H9 (cell line): ENCODE measurements around the gene TRMT1. TPM values are rescaled to one million over a fixed set of nuclear protein-coding genes. Genes with fewer than 3 reads are reported as not detected.

Experiments
- DNase-seq: peaks from one replicate; pipeline ENCODE4 v3.0.0-alpha.2; 2017
- H2AFZ ChIP-seq: one replicate; pipeline ENCODE4 v1.6.1; 2013; ENCODE audit warnings: mild to moderate bottlenecking, low read length, control low read depth, moderate library complexity
- H2AK5ac ChIP-seq: 2 replicates; pipeline ENCODE4 v1.6.1; 2013; ENCODE audit warnings: low read length, control low read depth, mixed read lengths; ENCODE audit not compliant: insufficient read length
- H2BK120ac ChIP-seq: one replicate; pipeline ENCODE4 v1.6.1; 2013; ENCODE audit warnings: low read depth, mild to moderate bottlenecking, low read length, control low read depth, inconsistent platforms; ENCODE audit not compliant: poor library complexity, severe bottlenecking
- H2BK12ac ChIP-seq: 2 replicates; pipeline ENCODE4 v1.6.1; 2013; ENCODE audit warnings: low read length, control low read depth, mixed read lengths, low read depth; ENCODE audit not compliant: insufficient read length
- H2BK15ac ChIP-seq: 2 replicates; pipeline ENCODE4 v1.6.1; 2013; ENCODE audit warnings: low read depth, low read length, control low read depth
- H2BK20ac ChIP-seq: one replicate; pipeline ENCODE4 v1.6.1; 2013; ENCODE audit warnings: low read depth, mild to moderate bottlenecking, low read length, control low read depth, inconsistent platforms; ENCODE audit not compliant: poor library complexity, severe bottlenecking
- H2BK5ac ChIP-seq: 2 replicates; pipeline ENCODE4 v1.6.1; 2013; ENCODE audit warnings: low read length, control low read depth, mixed read lengths; ENCODE audit not compliant: insufficient read length
- H3K14ac ChIP-seq: 2 replicates; pipeline ENCODE4 v1.6.1; 2013; ENCODE audit warnings: low read length, control low read depth; ENCODE audit not compliant: insufficient read depth
- H3K18ac ChIP-seq: 2 replicates; pipeline ENCODE4 v1.6.1; 2013; ENCODE audit warnings: low read depth, mild to moderate bottlenecking, mixed read lengths, low read length, control low read depth; ENCODE audit not compliant: insufficient read length
- H3K23ac ChIP-seq: 2 replicates; pipeline ENCODE4 v1.6.1; 2013; ENCODE audit warnings: low read length, control low read depth, mixed read lengths, low read depth; ENCODE audit not compliant: insufficient read length
- H3K23me2 ChIP-seq: 2 replicates; pipeline ENCODE4 v1.6.1; 2013; ENCODE audit warnings: low read depth, mild to moderate bottlenecking, mixed read lengths, low read length, control low read depth; ENCODE audit not compliant: insufficient read length, poor library complexity, severe bottlenecking
- H3K27ac ChIP-seq: 2 replicates; pipeline ENCODE4 v1.5.1; 2013; ENCODE audit warnings: low read length, control low read depth, mixed read lengths, low read depth; ENCODE audit not compliant: insufficient read length
- H3K27me3 ChIP-seq: 2 replicates; pipeline ENCODE4 v1.6.1; 2013; ENCODE audit warnings: low read length, control low read depth, inconsistent platforms; ENCODE audit not compliant: insufficient read depth
- H3K4ac ChIP-seq: 2 replicates; pipeline ENCODE4 v1.6.1; 2013; ENCODE audit warnings: low read depth, mild to moderate bottlenecking, control low read depth, inconsistent platforms, low read length, moderate library complexity
- H3K4me1 ChIP-seq: 2 replicates; pipeline ENCODE4 v1.6.1; 2013; ENCODE audit warnings: low read length, control low read depth, inconsistent platforms; ENCODE audit not compliant: insufficient read depth
- H3K4me2 ChIP-seq: 2 replicates; pipeline ENCODE4 v1.6.1; 2013; ENCODE audit warnings: low read length, control low read depth, mixed read lengths; ENCODE audit not compliant: insufficient read length, insufficient read depth
- H3K56ac ChIP-seq: 2 replicates; pipeline ENCODE4 v1.6.1; 2013; ENCODE audit warnings: low read depth, mild to moderate bottlenecking, mixed read lengths, low read length, control low read depth; ENCODE audit not compliant: insufficient read length
- H3K79me1 ChIP-seq: 2 replicates; pipeline ENCODE4 v1.6.1; 2013; ENCODE audit warnings: low read depth, mild to moderate bottlenecking, moderate library complexity, low read length, control low read depth, inconsistent platforms; ENCODE audit not compliant: insufficient read depth, poor library complexity, severe bottlenecking
- H3K79me2 ChIP-seq: 2 replicates; pipeline ENCODE4 v1.6.1; 2013; ENCODE audit warnings: low read length, control low read depth, inconsistent platforms; ENCODE audit not compliant: insufficient read depth
- H3K9ac ChIP-seq: 2 replicates; pipeline ENCODE4 v1.6.1; 2013; ENCODE audit warnings: low read length, control low read depth, mixed read lengths; ENCODE audit not compliant: insufficient read length; ENCODE audit errors: extremely low read depth
- H3K9me3 ChIP-seq: one replicate; pipeline ENCODE4 v1.6.1; 2013; ENCODE audit warnings: low read depth, low read length, inconsistent platforms; ENCODE audit not compliant: control insufficient read depth
- H3T11ph ChIP-seq: one replicate; pipeline ENCODE4 v1.6.1; 2013; ENCODE audit warnings: mild to moderate bottlenecking, low read length, control low read depth, inconsistent platforms
- H4K20me1 ChIP-seq: one replicate; pipeline ENCODE4 v1.6.1; 2013; ENCODE audit not compliant: control insufficient read depth, insufficient read length, insufficient read depth
- H4K5ac ChIP-seq: 2 replicates; pipeline ENCODE4 v1.6.1; 2013; ENCODE audit warnings: low read depth, mild to moderate bottlenecking, mixed read lengths, low read length, control low read depth; ENCODE audit not compliant: insufficient read length
- H4K8ac ChIP-seq: replicated peaks from 2 replicates; pipeline ENCODE4 v1.6.1; 2013; ENCODE audit warnings: low read length, control low read depth, mixed read lengths, low read depth; ENCODE audit not compliant: insufficient read length
- H4K91ac ChIP-seq: 2 replicates; pipeline ENCODE4 v1.6.1; 2013; ENCODE audit warnings: low read depth, mild to moderate bottlenecking, moderate library complexity, mixed read lengths, low read length, control low read depth; ENCODE audit not compliant: insufficient read length
- H3K27ac Mint-ChIP-seq, 3 experiments: 2 replicates in 2 of 3; 3 replicates in 1 of 3; pipeline ENCODE4 v1.8.0; 2020 to 2021; ENCODE audit warnings: mixed read lengths in 3 of 3, mild to moderate bottlenecking in 1 of 3, moderate library complexity in 1 of 3
- H3K27me3 Mint-ChIP-seq: 2 replicates; pipeline ENCODE4 v1.8.0; 2021; ENCODE audit warnings: low read depth, mild to moderate bottlenecking, moderate library complexity, mixed read lengths
- H3K36me3 Mint-ChIP-seq, 3 experiments: 2 replicates in 2 of 3; 3 replicates in 1 of 3; pipeline ENCODE4 v1.8.0; 2020 to 2021; ENCODE audit warnings: low read depth in 3 of 3, mixed read lengths in 3 of 3; ENCODE audit not compliant: insufficient read depth in 1 of 3
- H3K4me1 Mint-ChIP-seq, 2 experiments: 2 replicates each; pipeline ENCODE4 v1.8.0; 2020; ENCODE audit warnings: mixed read lengths in 2 of 2
- H3K4me3 Mint-ChIP-seq, 2 experiments: 2 replicates in 1 of 2; 3 replicates in 1 of 2; pipeline ENCODE4 v1.8.0; 2020 to 2021; ENCODE audit warnings: mild to moderate bottlenecking in 2 of 2, mixed read lengths in 2 of 2, moderate library complexity in 1 of 2
- H3K9me3 Mint-ChIP-seq, 2 experiments: 2 replicates in 1 of 2; 3 replicates in 1 of 2; pipeline ENCODE4 v1.8.0; 2020; ENCODE audit warnings: mild to moderate bottlenecking in 2 of 2, mixed read lengths in 2 of 2, moderate library complexity in 1 of 2
- WGBS: extraction: QIAGEN DNeasy Blood & Tissue Kit; methylation state at CpG from one replicate; pipeline ENCODE4 v1.1.7; 2013; ENCODE audit warnings: missing lambda C conversion rate, low lambda C conversion rate, mixed read lengths; ENCODE audit not compliant: insufficient read length; ENCODE audit errors: extremely low coverage; 5-methylcytosine and 5-hydroxymethylcytosine counted together
- total RNA-seq: library from RNA; stranded (reverse); gene quantifications from 2 replicates; pipeline ENCODE4 v1.2.1, GENCODE V29; 2021
- TF ChIP-seq, protein P1 (sequence below): fragments of 200-600 bp; sonication (generic); conservative IDR thresholded peaks from 3 replicates; pipeline ENCODE4 v1.8.0; 2021; ENCODE audit warnings: antibody characterized with exemption, mild to moderate bottlenecking

TRMT1 gene
- total RNA-seq, 1 experiment from 2014 or later = 95.7 TPM

DNA sequence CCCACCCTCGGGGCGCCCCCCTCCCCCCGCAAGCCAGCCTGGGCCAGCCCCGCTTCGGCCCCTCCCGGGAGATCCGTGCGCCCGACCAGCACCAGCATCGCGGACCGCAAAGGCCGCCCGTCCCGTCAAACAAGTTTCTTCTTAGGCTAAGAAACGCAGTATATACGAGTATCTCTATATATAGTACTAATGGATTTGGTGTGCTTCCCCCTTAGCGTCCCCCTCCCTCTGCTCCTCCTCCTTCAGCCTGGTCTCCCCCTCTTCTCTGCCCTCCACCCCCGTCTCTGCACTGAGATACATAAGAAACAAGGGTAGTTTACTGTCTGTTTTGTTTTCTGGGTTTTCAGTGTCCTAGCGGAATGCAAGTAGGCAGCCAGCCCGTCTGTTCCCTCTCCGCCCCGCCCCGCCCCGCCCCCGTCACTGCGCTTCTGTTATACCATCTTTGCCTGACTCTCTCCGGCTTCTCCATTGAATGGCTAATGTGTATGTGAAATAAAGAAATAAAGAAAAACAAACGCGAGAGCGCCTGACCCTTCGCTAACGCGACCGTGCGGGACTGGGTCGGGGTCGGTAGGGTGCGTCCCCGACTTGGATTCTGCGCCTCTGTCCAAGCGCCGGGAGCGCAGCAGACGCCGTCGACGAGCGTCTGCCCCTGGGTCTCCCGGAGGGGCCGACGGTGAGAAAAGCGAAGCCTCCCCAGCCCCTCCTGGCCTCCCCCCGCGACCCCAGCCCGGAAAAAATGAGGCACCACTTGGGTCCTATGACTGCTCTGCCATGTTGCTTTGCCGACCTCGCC lies 18.1 kb downstream of the TRMT1 start:
- Histone ChIP-seq H3K14ac (no peak overlapping the region), H3K4me2 (peak overlapping the region; percentile 37), H3K27me3 (peaks cover 39% of the 10 kb centered on the region; the same call in 1 of the 2 replicates), H3K79me2 (no peaks in the 10 kb centered on the region), H2BK12ac (no peak overlapping the region), H2BK5ac (no peak overlapping the region), H4K20me1 (peaks cover 3% of the 10 kb centered on the region), H3K23me2 (peaks cover 13% of the 10 kb centered on the region), H4K5ac (no peak overlapping the region), H3T11ph (no peak overlapping the region), H2BK20ac (no peak overlapping the region), H3K9ac (no peak overlapping the region), H3K79me1 (no peaks in the 10 kb centered on the region), H3K4me1 (no peaks in the 10 kb centered on the region), H2AFZ (no peak overlapping the region), H2BK120ac (no peak overlapping the region), H3K4ac (no peak overlapping the region), H3K18ac (no peak overlapping the region), H2BK15ac (no peak overlapping the region), H4K91ac (no peak overlapping the region), H4K8ac (no peak overlapping the region), H3K56ac (no peak overlapping the region), H3K23ac (no peak overlapping the region), H2AK5ac (no peak overlapping the region), H3K9me3 (no peaks in the 10 kb centered on the region), H3K27ac (no peak overlapping the region)
- Mint-ChIP-seq H3K9me3 (peaks cover 7% of the 10 kb centered on the region in 2 experiments; a peak in 4 of 5 replicates), H3K4me1 (peaks cover 29 to 44% of the 10 kb centered on the region in 2 experiments), H3K4me3 (peak overlapping the region; percentile 36 to 75; a peak in 3 of 5 replicates), H3K27ac (no peak overlapping the region), H3K27me3 (peaks cover 88% of the 10 kb centered on the region), H3K36me3 (peaks cover 0 to 3% (median 0%) of the 10 kb centered on the region in 3 experiments; a peak in 2 of 7 replicates)
- WGBS = no CpG with 5 or more reads among the region's 58 CpGs
- DNase-seq = peak; percentile 63
- TF ChIP-seq, protein P1, sequence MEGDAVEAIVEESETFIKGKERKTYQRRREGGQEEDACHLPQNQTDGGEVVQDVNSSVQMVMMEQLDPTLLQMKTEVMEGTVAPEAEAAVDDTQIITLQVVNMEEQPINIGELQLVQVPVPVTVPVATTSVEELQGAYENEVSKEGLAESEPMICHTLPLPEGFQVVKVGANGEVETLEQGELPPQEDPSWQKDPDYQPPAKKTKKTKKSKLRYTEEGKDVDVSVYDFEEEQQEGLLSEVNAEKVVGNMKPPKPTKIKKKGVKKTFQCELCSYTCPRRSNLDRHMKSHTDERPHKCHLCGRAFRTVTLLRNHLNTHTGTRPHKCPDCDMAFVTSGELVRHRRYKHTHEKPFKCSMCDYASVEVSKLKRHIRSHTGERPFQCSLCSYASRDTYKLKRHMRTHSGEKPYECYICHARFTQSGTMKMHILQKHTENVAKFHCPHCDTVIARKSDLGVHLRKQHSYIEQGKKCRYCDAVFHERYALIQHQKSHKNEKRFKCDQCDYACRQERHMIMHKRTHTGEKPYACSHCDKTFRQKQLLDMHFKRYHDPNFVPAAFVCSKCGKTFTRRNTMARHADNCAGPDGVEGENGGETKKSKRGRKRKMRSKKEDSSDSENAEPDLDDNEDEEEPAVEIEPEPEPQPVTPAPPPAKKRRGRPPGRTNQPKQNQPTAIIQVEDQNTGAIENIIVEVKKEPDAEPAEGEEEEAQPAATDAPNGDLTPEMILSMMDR = no peak
